Cardiac septum (tissue), 1 donor: ENCODE data around the gene LINC00632. TPM values are rescaled to one million over a fixed set of nuclear protein-coding genes. Genes with fewer than 3 reads are reported as not detected.

Experiments
- DNase-seq: peaks from one replicate; pipeline ENCODE4 v3.0.0-alpha.2; 2020; ENCODE audit warnings: low spot score
- intact Hi-C: fragments of 100-400 bp; cut with DNase I; formaldehyde crosslinking; loops from one replicate; pipeline ENCODE4 v1.14.0; 2022
- total RNA-seq: library from RNA; stranded (reverse); fragmentation: NEBNext Ultra II Directional; extraction: Animal tissue kit (Norgen Biotek cat#: 25700); gene quantifications from one replicate; pipeline ENCODE4 v1.2.1, GENCODE V29; 2021
- donor health status: DM: no; HTN: no; CAD: no.

Gene LINC00632
- total RNA-seq, 1 donor from 2014 or later, result 191 TPM

DNA sequence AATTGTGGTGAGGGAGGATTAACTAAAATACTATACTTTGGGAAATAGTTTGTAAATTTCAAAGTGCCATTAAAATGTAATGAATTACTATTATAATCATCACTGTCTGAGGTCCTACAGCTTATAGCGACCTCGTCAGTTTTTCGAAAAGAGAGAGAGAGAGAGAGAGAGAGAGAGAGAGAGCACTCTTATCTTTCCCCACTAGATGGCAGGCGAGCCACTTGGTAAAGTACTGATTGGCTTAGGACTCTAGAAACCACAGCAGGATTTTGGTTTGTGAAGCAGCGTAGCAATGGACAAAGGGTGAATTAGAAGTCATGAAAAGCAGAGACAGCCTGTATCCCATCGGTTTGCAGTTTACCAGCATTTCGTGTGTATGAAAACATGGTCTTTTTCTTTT is 52.5 kb downstream of the LINC00632 start:
- intact Hi-C loops, result no loop called here
- no peak for DNase-seq

DNA sequence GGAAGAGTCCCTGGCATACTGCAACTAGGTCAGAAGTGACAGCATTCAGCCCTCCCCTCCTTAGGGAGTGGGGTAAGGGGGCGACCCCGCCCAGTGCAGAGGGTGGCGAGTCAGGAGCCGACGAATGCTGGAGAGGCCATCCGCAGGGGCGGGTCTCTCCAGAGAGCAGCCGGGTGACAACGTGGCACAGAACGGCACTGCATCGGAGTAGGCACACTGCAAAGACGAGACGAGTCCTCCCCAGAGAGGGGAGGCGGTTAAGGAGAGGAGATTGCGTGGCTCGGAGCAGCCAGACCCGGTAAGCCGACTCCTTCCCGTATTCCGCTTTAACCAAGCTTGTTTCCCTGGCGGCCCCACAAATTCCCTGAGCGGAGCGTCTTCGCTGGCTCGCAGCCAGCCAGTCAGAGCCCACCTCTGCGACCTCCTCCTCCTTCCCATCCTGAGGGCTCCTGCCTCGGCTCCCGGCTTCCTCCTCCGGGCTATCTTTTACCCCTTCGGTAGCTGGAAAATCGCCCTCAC is 54.9 kb downstream of the LINC00632 start:
- intact Hi-C loops, result no loop called here
- DNase-seq, result no peak

DNA sequence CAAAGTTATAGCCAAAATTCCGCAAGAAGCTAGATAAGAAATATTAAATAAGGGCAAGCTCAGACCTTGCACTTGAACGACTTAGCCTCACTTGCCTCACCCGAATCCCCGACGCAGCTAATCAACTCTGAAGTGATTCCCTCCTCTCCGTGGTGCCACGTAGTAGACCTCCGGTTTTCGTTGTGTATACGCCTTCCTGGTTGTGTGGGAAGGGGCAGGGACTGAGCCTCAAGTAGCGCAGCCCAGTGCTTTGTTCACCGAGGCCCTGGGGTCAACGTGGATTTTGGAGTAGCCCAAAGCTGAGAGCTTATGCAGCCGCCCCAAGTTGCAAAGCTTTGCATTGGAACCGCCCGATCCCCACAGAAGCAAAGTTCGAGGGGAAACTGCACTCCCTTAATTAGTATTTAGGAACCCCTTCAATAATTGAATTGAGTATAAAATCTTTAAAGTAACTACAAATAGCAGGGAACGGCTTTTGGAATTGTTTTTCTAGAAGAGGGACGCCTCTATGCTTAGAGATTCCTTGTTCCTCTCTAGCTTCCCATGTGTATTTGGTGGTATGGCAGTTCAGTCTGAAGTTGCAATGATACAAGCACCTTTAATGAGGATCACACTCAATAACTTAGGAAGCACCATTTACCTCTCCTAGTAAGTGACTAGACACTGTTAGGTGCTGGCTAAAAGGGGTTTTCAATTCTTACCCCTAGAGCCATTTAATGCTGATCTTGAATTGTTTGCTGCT is 55.7 kb downstream of the LINC00632 start:
- intact Hi-C loops, result no loop called here
- no peak for DNase-seq

GRCh38 chrX:140766024-140766611 is 56.6 kb downstream of the LINC00632 start:
- intact Hi-C loops, result no loop called here
- no peak for DNase-seq

- intact Hi-C loops, result no loop called here
- DNase-seq, result no peak
Measured at GRCh38 chrX:140767646-140768045, 58.1 kb downstream of the LINC00632 start.

- no peak for DNase-seq
- intact Hi-C loops, result no loop called here
Measured at GRCh38 chrX:140775211-140775610, 65.7 kb downstream of the LINC00632 start.

GRCh38 chrX:140776320-140776719 is 66.8 kb downstream of the LINC00632 start:
- no peak for DNase-seq
- intact Hi-C loops, result no loop called here

- no peak for DNase-seq
- intact Hi-C loops, result no loop called here
Measured at GRCh38 chrX:140794642-140795041, 85.1 kb downstream of the LINC00632 start.

DNA sequence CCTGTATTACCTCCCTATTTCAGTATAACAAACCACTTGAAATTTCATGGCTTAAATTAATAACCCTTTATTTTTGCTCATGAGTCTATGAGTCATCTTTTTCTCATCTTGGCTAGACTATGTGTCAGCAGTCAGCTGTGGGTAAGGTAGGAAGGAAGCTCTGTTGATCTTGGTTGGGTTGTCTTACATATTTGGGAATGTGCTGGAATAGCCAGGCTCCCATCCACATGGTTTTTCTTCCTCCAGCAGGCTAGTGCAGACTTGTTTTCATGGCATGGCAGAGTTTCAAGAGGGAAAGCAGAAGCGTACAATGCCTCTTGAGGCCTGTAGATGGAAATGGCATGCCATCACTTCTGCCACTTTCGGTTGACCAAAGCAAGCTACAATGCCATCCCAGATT is 89.7 kb downstream of the LINC00632 start:
- DNase-seq, result no peak

GRCh38 chrX:140804292-140804691 is 94.7 kb downstream of the LINC00632 start:
- intact Hi-C loops, result no loop called here
- DNase-seq, result no peak

More for the DNA sequence above, 89.7 kb downstream of the LINC00632 start:
- intact Hi-C loops, result no loop called here

GRCh38 chrX:140815868-140816267 is 106.3 kb downstream of the LINC00632 start:
- intact Hi-C loops, result no loop called here
- no peak for DNase-seq

DNA sequence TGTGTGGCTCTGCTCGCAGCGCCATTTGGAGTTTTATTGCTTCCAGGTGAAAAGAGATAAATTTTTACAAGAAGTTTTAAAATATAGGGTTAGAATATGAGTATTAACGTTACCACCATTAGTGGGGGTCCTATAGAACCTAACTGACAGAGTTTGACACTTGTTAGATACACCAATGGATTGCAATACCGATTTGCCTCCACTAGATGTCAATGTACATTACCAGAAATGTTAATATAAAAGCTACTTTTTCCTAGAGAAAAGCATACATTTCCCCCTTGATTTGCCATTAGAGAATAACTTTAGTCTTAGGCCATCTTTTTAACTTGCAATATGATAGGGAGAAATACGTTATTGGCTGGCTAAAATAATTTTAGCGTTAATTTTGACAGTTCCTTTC is 108.4 kb downstream of the LINC00632 start:
- DNase-seq, result no peak

GRCh38 chrX:140821280-140821679 is 111.7 kb downstream of the LINC00632 start:
- intact Hi-C loops, result no loop called here
- no peak for DNase-seq

More for the DNA sequence above, 108.4 kb downstream of the LINC00632 start:
- intact Hi-C loops, result no loop called here

GRCh38 chrX:140822184-140822583 is 112.6 kb downstream of the LINC00632 start:
- DNase-seq, result no peak
- intact Hi-C loops, result no loop called here

- DNase-seq, result no peak
- intact Hi-C loops, result no loop called here
Measured at GRCh38 chrX:140822861-140823260, 113.3 kb downstream of the LINC00632 start.

DNA sequence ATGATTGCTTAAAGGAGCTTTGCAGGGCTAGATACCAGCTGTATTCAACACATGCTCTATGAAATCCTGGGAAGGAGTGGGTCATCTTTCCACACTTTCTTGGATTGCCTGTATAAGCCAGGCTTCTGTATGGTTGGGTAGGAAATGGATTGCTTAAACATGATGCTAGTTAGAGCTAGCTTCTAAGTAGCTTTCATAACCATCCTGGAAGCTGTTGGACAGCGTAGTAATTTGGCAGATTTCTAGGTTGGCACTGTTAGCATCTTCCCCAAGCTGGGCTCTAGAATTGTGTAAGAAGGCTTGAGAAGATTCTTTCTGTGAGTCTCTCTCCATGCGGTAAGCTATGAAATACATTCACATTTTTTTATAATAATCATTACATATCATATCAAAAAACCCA is 127.3 kb downstream of the LINC00632 start:
- DNase-seq, result no peak

More for the DNA sequence above, 127.3 kb downstream of the LINC00632 start:
- intact Hi-C loops, result no loop called here

Other genes with a start within 250 kb of the LINC00632 start
- not detected for gene SOX3, start 204.7 kb upstream of the LINC00632 start, total RNA-seq